ENCODE data around the gene MRPS6. TPM values are rescaled to one million over a fixed set of nuclear protein-coding genes. Genes with fewer than 3 reads are reported as not detected.

Gene MRPS6
- total RNA-seq, 1 experiment from 2014 or later, result 43.5 TPM

- H3K27ac Mint-ChIP-seq (ENCODE audit: unreplicated experiment), result no peak overlapping the region
- no peaks in the 10 kb centered on the region for H3K27me3 Mint-ChIP-seq (ENCODE audit: unreplicated experiment)
- no peak overlapping the region for H3K4me3 Mint-ChIP-seq (ENCODE audit: low read depth, unreplicated experiment)
- CTCF ChIA-PET, result interaction anchor here (0.6 kb wide), 1 partner anchor 53 kb away, joined by 3 read pairs; no protein-coding TSS in a partner anchor
- H3K4me1 Mint-ChIP-seq (ENCODE audit: low read depth, unreplicated experiment), result peaks cover 12% of the 10 kb centered on the region
- H3K36me3 Mint-ChIP-seq (ENCODE audit: insufficient read depth, unreplicated experiment), result peaks cover 13% of the 10 kb centered on the region
- intact Hi-C loops (cut with micrococcal nuclease; ENCODE audit: unreplicated experiment), result no loop called here
- DNase-seq, result no peak
- BruUV-seq (replicated peaks), result no TSS peak
- TF ChIP-seq CTCF (IDR thresholded peaks at IDR 0.05; ENCODE audit: unreplicated experiment), result no peak
- H3K9me3 Mint-ChIP-seq (ENCODE audit: low read depth, unreplicated experiment), result no peaks in the 10 kb centered on the region
These were observed 75.0 kb downstream of the MRPS6 start for GRCh38 chr21:34148419-34148804.

GRCh38 chr21:34148826-34149558 is 75.6 kb downstream of the MRPS6 start:
- intact Hi-C loops (cut with micrococcal nuclease; ENCODE audit: unreplicated experiment), result no loop called here
- Mint-ChIP-seq H3K4me1 (ENCODE audit: low read depth, unreplicated experiment) (peaks cover 12% of the 10 kb centered on the region), H3K27me3 (ENCODE audit: unreplicated experiment) (no peaks in the 10 kb centered on the region), H3K9me3 (ENCODE audit: low read depth, unreplicated experiment) (no peaks in the 10 kb centered on the region), H3K36me3 (ENCODE audit: insufficient read depth, unreplicated experiment) (peaks cover 13% of the 10 kb centered on the region), H3K27ac (ENCODE audit: unreplicated experiment) (no peak overlapping the region), H3K4me3 (ENCODE audit: low read depth, unreplicated experiment) (no peak overlapping the region)
- no peak for DNase-seq
- TF ChIP-seq CTCF (IDR thresholded peaks at IDR 0.05; ENCODE audit: unreplicated experiment), result no peak
- CTCF ChIA-PET, result interaction anchor here (0.6 kb wide), 1 partner anchor 53 kb away, joined by 3 read pairs; no protein-coding TSS in a partner anchor
- BruUV-seq (replicated peaks), result no TSS peak

GRCh38 chr21:34152500-34152899 is 79.1 kb downstream of the MRPS6 start:
- H3K4me1 Mint-ChIP-seq (ENCODE audit: low read depth, unreplicated experiment), result peaks cover 10% of the 10 kb centered on the region
- intact Hi-C loops (cut with micrococcal nuclease; ENCODE audit: unreplicated experiment), result no loop called here
- H3K4me3 Mint-ChIP-seq (ENCODE audit: low read depth, unreplicated experiment), result no peak overlapping the region
- H3K36me3 Mint-ChIP-seq (ENCODE audit: insufficient read depth, unreplicated experiment), result no peaks in the 10 kb centered on the region
- CTCF ChIA-PET, result interaction anchor here (0.7 kb wide), 2 partner anchors 25 to 205 kb away, joined by 3 to 4 read pairs; no protein-coding TSS in a partner anchor
- no peaks in the 10 kb centered on the region for H3K9me3 Mint-ChIP-seq (ENCODE audit: low read depth, unreplicated experiment)
- no peak for DNase-seq
- H3K27ac Mint-ChIP-seq (ENCODE audit: unreplicated experiment), result no peak overlapping the region
- no peak for TF ChIP-seq CTCF (IDR thresholded peaks at IDR 0.05; ENCODE audit: unreplicated experiment)
- BruUV-seq (replicated peaks), result no TSS peak
- no peaks in the 10 kb centered on the region for H3K27me3 Mint-ChIP-seq (ENCODE audit: unreplicated experiment)

- no TSS peak for BruUV-seq (replicated peaks)
- H3K27ac Mint-ChIP-seq (ENCODE audit: unreplicated experiment), result no peak overlapping the region
- CTCF ChIA-PET, result no interaction called here
- H3K36me3 Mint-ChIP-seq (ENCODE audit: insufficient read depth, unreplicated experiment), result no peaks in the 10 kb centered on the region
- intact Hi-C loops (cut with micrococcal nuclease; ENCODE audit: unreplicated experiment), result no loop called here
- no peak overlapping the region for H3K4me3 Mint-ChIP-seq (ENCODE audit: low read depth, unreplicated experiment)
- H3K9me3 Mint-ChIP-seq (ENCODE audit: low read depth, unreplicated experiment), result no peaks in the 10 kb centered on the region
- TF ChIP-seq CTCF (IDR thresholded peaks at IDR 0.05; ENCODE audit: unreplicated experiment), result no peak
- no peaks in the 10 kb centered on the region for H3K4me1 Mint-ChIP-seq (ENCODE audit: low read depth, unreplicated experiment)
- DNase-seq, result no peak
- H3K27me3 Mint-ChIP-seq (ENCODE audit: unreplicated experiment), result no peaks in the 10 kb centered on the region
These were observed 81.5 kb downstream of the MRPS6 start for GRCh38 chr21:34154878-34155277.

Data from Calu3 (cell line).